HepG2 (cell line): ENCODE measurements around the gene VKORC1. TPM values are rescaled to one million over a fixed set of nuclear protein-coding genes. Genes with fewer than 3 reads are reported as not detected.

ENCODE experiments used
- CREB1 ChIP-seq, 2 experiments: fragments of 450-650 bp in 1 of 2; IDR thresholded peaks; 2 replicates each; pipeline ENCODE4 v1.6.1; 2016 to 2017; ENCODE audit warnings: control low read depth in 1 of 2, mild to moderate bottlenecking in 1 of 2, missing compliant biosample characterization in 1 of 2, missing genetic modification characterization in 1 of 2
- DNMT1 ChIP-seq: sonication (generic); formaldehyde crosslinking; IDR thresholded peaks from 2 replicates; pipeline ENCODE4 v1.5.1; 2020; ENCODE audit warnings: mild to moderate bottlenecking, missing genetic modification reagents
- HES4 ChIP-seq: sonication (generic); formaldehyde crosslinking; IDR thresholded peaks from 2 replicates; pipeline ENCODE4 v1.9.0; 2021; ENCODE audit warnings: mild to moderate bottlenecking, missing genetic modification reagents, borderline replicate concordance
- PHF21A ChIP-seq: sonication (generic); formaldehyde crosslinking; IDR thresholded peaks from 2 replicates; pipeline ENCODE4 v1.5.0; 2020; ENCODE audit warnings: mild to moderate bottlenecking, missing genetic modification reagents
- SP4 ChIP-seq: sonication (generic); formaldehyde crosslinking; IDR thresholded peaks from 2 replicates; pipeline ENCODE4 v1.8.1; 2023; ENCODE audit warnings: mild to moderate bottlenecking, missing genetic modification reagents
- TBX2 ChIP-seq: sonication (generic); formaldehyde crosslinking; IDR thresholded peaks from 2 replicates; pipeline ENCODE4 v1.5.0; 2020; ENCODE audit warnings: missing genetic modification reagents, mild to moderate bottlenecking, borderline replicate concordance
- XBP1 ChIP-seq: sonication (generic); formaldehyde crosslinking; IDR thresholded peaks from 2 replicates; pipeline ENCODE4 v1.5.0; 2020; ENCODE audit warnings: missing genetic modification reagents
- ZFX ChIP-seq: sonication (generic); formaldehyde crosslinking; IDR thresholded peaks from 2 replicates; pipeline ENCODE4 v1.4.0; 2020; ENCODE audit warnings: mild to moderate bottlenecking, low read depth, missing genetic modification reagents, moderate library complexity
- ZNF256 ChIP-seq: sonication (generic); formaldehyde crosslinking; conservative IDR thresholded peaks from 2 replicates; pipeline ENCODE4 v1.4.0; 2020; ENCODE audit warnings: missing genetic modification reagents
- ZNF296 ChIP-seq: sonication (generic); formaldehyde crosslinking; conservative IDR thresholded peaks from 2 replicates; pipeline ENCODE4 v1.5.0; 2020; ENCODE audit warnings: mild to moderate bottlenecking, missing genetic modification reagents
- ZNF678 ChIP-seq: sonication (generic); formaldehyde crosslinking; IDR thresholded peaks from 2 replicates; pipeline ENCODE4 v1.4.0; 2020; ENCODE audit warnings: mild to moderate bottlenecking, missing genetic modification reagents
- ZZZ3 ChIP-seq: sonication (generic); formaldehyde crosslinking; IDR thresholded peaks from 2 replicates; pipeline ENCODE4 v1.4.0; 2020; ENCODE audit warnings: missing genetic modification reagents, mild to moderate bottlenecking, borderline replicate concordance
- polyA plus RNA-seq, 8 experiments: library from polyadenylated mRNA; depleted of rRNA in 3 of 8; stranded (reverse) in 7 of 8; unstranded in 1 of 8; fragments of >200 nt; fragmentation: Illumina TruSeq in 4 of 8; extraction: Trizol in 4 of 8; gene quantifications; 2 replicates each; pipeline versions ENCODE4 v1.2.1 to v1.2.3, GENCODE V29; 2011 to 2016; ENCODE audit warnings: low read depth in 4 of 8, missing spikeins in 1 of 8, mixed read lengths in 1 of 8; ENCODE audit not compliant: insufficient read depth in 1 of 8
- total RNA-seq, 5 experiments: library from RNA; depleted of rRNA; stranded (reverse); fragments of >200 nt; fragmentation: Illumina TruSeq; extraction: Trizol; gene quantifications; 2 replicates each; pipeline ENCODE4 v1.2.3, GENCODE V29; 2016; ENCODE audit warnings: low read depth in 1 of 5
- TF ChIP-seq, protein P1 (sequence below): sonication (generic); formaldehyde crosslinking; IDR thresholded peaks from 2 replicates; pipeline ENCODE4 v1.4.0; 2020; ENCODE audit warnings: missing genetic modification reagents; ENCODE audit errors: not compliant biosample characterization
- TF ChIP-seq, protein P2 (sequence below): sonication (generic); formaldehyde crosslinking; IDR thresholded peaks from 2 replicates; pipeline ENCODE4 v1.4.0; 2020; ENCODE audit warnings: mild to moderate bottlenecking, missing genetic modification reagents
- TF ChIP-seq, protein P3 (sequence below): sonication (generic); formaldehyde crosslinking; IDR thresholded peaks from 2 replicates; pipeline ENCODE4 v1.5.0; 2020; ENCODE audit warnings: mild to moderate bottlenecking, low read depth, missing genetic modification reagents, borderline replicate concordance
- TF ChIP-seq, protein P4 (sequence below), 2 experiments: fragments of 450-650 bp in 1 of 2; sonication (generic) in 1 of 2; formaldehyde crosslinking; IDR thresholded peaks; 2 replicates each; pipeline versions ENCODE4 v1.5.0 to v1.8.0; 2020 to 2022; ENCODE audit warnings: mild to moderate bottlenecking in 1 of 2, missing genetic modification reagents in 1 of 2

Gene VKORC1
- total and polyA plus RNA-seq, 2 of the 13 experiments (the other 11 are each of a cell fraction or from before 2014, with no cell fraction given) = 141 to 615 TPM

DNA sequence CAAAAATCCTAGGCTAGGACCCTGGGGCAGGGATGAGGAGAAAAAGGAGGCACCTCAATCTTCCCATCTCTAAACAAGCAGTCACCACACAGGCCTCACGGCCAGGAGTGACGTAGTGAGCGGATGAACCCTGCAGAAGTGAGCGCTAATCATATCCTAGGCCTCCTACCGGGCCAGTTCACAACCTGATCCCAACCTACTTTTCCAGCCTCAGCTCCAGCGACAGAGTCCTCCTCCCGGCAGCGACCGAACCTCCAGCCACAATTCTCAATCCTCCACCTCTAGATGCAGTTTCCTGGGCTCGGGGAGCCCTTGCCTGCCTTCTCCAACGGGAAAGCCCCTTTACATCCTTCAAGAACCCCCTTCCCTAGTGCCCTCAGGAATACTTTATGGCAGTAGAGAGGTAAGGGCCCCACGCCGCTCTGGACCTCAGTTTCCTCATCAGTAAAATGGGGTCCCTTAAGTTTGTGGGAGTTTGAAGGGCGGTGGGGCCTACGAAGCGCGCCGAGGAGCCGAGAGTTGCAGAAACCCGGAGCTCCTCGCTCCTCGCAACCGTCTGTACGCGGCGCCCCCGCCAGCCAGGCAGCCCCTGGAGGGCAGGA, 22.0 kb downstream of the VKORC1 start (continued):
- TF ChIP-seq SP4 (no peak), ZFX (CRISPR knock-in tag) (peak; percentile 72), XBP1 (CRISPR knock-in tag) (no peak), ZNF296 (CRISPR knock-in tag) (no peak; the same call in 1 of the 2 replicates), ZZZ3 (CRISPR knock-in tag) (no peak), HES4 (no peak), DNMT1 (CRISPR knock-in tag) (no peak), CREB1 (IDR thresholded peaks at IDR 0.05) (peak; percentile 75), CREB1 (CRISPR knock-in tag; IDR thresholded peaks at IDR 0.05) (0 out of 2 replicates have a peak, but pooled peaks have one; percentile 43), TBX2 (CRISPR knock-in tag) (peak; percentile 54; the same call in 1 of the 2 replicates), ZNF678 (CRISPR knock-in tag) (no peak), ZNF256 (CRISPR knock-in tag) (no peak), PHF21A (CRISPR knock-in tag) (peak; percentile 26)
- TF ChIP-seq, protein P1, sequence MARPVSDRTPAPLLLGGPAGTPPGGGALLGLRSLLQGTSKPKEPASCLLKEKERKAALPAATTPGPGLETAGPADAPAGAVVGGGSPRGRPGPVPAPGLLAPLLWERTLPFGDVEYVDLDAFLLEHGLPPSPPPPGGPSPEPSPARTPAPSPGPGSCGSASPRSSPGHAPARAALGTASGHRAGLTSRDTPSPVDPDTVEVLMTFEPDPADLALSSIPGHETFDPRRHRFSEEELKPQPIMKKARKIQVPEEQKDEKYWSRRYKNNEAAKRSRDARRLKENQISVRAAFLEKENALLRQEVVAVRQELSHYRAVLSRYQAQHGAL = peak; percentile 36
- TF ChIP-seq, protein P2, sequence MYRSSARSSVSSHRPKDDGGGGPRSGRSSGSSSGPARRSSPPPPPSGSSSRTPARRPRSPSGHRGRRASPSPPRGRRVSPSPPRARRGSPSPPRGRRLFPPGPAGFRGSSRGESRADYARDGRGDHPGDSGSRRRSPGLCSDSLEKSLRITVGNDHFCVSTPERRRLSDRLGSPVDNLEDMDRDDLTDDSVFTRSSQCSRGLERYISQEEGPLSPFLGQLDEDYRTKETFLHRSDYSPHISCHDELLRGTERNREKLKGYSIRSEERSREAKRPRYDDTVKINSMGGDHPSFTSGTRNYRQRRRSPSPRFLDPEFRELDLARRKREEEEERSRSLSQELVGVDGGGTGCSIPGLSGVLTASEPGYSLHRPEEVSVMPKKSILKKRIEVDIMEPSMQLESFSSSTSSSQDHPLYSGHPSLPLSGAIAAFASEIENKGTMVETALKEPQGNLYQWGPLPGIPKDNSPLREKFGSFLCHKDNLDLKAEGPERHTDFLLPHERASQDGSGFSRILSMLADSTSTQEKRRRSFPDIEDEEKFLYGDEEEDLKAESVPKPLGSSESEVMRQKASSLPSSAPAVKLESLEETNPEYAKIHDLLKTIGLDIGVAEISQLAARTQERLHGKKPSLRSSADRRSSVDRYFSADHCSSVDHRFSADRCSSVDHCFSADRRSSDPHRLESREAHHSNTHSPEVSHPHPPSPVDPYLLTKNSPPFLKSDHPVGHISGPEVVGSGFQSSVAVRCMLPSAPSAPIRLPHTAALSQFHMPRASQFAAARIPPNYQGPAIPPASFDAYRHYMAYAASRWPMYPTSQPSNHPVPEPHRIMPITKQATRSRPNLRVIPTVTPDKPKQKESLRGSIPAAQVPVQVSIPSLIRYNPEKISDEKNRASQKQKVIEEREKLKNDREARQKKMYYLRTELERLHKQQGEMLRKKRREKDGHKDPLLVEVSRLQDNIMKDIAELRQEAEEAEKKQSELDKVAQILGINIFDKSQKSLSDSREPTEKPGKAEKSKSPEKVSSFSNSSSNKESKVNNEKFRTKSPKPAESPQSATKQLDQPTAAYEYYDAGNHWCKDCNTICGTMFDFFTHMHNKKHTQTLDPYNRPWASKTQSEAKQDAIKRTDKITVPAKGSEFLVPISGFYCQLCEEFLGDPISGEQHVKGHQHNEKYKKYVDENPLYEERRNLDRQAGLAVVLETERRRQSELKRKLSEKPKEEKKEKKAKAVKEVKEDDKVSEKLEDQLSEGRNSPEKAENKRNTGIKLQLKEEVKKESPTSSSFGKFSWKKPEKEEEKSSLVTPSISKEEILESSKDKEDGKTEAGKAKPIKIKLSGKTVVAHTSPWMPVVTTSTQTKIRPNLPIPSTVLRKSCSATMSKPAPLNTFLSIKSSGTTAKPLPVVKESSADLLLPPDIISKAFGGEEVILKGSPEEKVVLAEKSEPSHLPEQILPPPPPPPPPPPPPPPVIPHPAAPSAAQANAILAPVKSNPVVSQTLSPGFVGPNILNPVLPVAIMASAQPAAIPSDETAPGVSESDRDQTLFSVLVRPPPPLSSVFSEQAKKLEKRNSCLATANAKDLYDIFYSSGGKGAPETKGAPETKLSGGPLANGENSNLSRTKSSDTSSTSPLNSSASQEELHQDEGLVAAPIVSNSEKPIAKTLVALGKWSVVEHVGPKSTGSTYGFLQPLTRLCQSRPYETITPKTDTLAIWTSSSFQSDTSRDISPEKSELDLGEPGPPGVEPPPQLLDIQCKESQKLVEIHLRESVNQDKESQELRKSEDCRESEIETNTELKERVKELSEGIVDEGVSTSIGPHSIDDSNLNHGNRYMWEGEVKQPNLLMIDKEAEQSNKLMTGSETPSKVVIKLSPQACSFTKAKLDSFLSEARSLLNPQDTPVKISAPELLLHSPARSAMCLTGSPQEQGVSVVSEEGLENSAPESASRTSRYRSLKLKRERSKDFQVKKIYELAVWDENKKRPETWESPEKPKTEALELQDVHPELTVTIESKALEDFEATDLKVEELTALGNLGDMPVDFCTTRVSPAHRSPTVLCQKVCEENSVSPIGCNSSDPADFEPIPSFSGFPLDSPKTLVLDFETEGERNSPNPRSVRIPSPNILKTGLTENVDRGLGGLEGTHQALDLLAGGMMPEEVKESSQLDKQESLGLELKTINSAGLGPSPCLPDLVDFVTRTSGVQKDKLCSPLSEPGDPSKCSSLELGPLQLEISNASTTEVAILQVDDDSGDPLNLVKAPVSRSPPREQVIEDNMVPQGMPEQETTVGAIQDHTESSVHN (CRISPR knock-in tag) = no peak
- TF ChIP-seq, protein P3, sequence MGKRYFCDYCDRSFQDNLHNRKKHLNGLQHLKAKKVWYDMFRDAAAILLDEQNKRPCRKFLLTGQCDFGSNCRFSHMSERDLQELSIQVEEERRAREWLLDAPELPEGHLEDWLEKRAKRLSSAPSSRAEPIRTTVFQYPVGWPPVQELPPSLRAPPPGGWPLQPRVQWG = 0 out of 2 replicates have a peak, but pooled peaks have one; percentile 75
- TF ChIP-seq, protein P4, sequence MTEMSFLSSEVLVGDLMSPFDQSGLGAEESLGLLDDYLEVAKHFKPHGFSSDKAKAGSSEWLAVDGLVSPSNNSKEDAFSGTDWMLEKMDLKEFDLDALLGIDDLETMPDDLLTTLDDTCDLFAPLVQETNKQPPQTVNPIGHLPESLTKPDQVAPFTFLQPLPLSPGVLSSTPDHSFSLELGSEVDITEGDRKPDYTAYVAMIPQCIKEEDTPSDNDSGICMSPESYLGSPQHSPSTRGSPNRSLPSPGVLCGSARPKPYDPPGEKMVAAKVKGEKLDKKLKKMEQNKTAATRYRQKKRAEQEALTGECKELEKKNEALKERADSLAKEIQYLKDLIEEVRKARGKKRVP (CRISPR knock-in tag; IDR thresholded peaks at IDR 0.05) = no peak; a peak in 1 of 4 replicates
